GM12878 (cell line): ENCODE results near the gene CCDC186. TPM values are rescaled to one million over a fixed set of nuclear protein-coding genes. Genes with fewer than 3 reads are reported as not detected.

Experiments
- ATAC-seq: fragments of 200-7000 bp; cut with Tn5 transposase; 3 replicates; pipeline ENCODE4 v1.9.1; 2020; ENCODE audit warnings: mild to moderate bottlenecking, moderate library complexity
- BruUV-seq: library from RNA; stranded (reverse); fragments of 400-500 nt; replicated peaks from 2 replicates; lab custom pipeline; 2021; lab: Mats Ljungman, UMichigan
- CTCF ChIA-PET: fragments of 300-600 bp; sonication (Branson Sonifier 250); formaldehyde crosslinking; extraction: SDS; loops from one replicate; lab custom pipeline; 2021; ENCODE audit warnings: inconsistent platforms; lab: Yijun Ruan, JAX
- POLR2A ChIA-PET: fragments of 350-600 bp; formaldehyde crosslinking; extraction: SDS; loops from one replicate; lab custom pipeline; 2021; ENCODE audit warnings: inconsistent platforms; lab: Charles Lee
- RAD21 ChIA-PET: fragments of 300-600 bp; sonication (Branson Sonifier 250); formaldehyde crosslinking; loops from one replicate; lab custom pipeline; 2023; ENCODE audit warnings: antibody characterized with exemption; ENCODE audit not compliant: unreplicated experiment; lab: Charles Lee
- SMC1A ChIA-PET: fragments of 300-600 bp; sonication (Branson Sonifier 250); formaldehyde crosslinking; loops from one replicate; lab custom pipeline; 2023; ENCODE audit not compliant: unreplicated experiment, uncharacterized antibody; lab: Charles Lee
- DNase-seq: peaks from one replicate; pipeline ENCODE4 v3.0.0-alpha.2; 2011; ENCODE audit warnings: low read depth, low spot score
- FAIRE-seq: peaks from 3 replicates; lab custom pipeline; 2011; peaks lifted over from hg19 to GRCh38; lab: Jason Lieb, UNC
- H2AFZ ChIP-seq: 2 replicates; pipeline ENCODE4 v1.6.0; 2011; ENCODE audit warnings: low read depth, low read length, control low read depth; ENCODE audit not compliant: control insufficient read depth
- H3K27ac ChIP-seq: 2 replicates; pipeline ENCODE4 v1.5.1; 2011; ENCODE audit warnings: control low read depth; ENCODE audit not compliant: control insufficient read depth, insufficient read depth
- H3K27me3 ChIP-seq, 2 experiments: replicated peaks in 1 of 2; 2 replicates each; pipeline versions ENCODE4 v1.6.0 to v1.6.1; 2011; ENCODE audit warnings: low read length in 1 of 2; ENCODE audit not compliant: control insufficient read depth in 2 of 2, insufficient read depth in 2 of 2
- H3K36me3 ChIP-seq, 2 experiments: 2 replicates each; pipeline ENCODE4 v1.5.1; 2011; ENCODE audit warnings: low read length in 1 of 2; ENCODE audit not compliant: control insufficient read depth in 2 of 2, insufficient read depth in 2 of 2
- H3K4me1 ChIP-seq: 2 replicates; pipeline ENCODE4 v1.6.1; 2011; ENCODE audit warnings: mild to moderate bottlenecking, low read length, moderate library complexity, mixed read lengths; ENCODE audit not compliant: control insufficient read depth, insufficient read depth
- H3K4me2 ChIP-seq: 2 replicates; pipeline ENCODE4 v1.6.0; 2011; ENCODE audit warnings: control low read depth; ENCODE audit not compliant: control insufficient read depth, insufficient read depth
- H3K4me3 ChIP-seq: fragments of 200-600 bp; sonication (generic); 2 replicates; pipeline ENCODE4 v1.5.1; 2016
- H3K79me2 ChIP-seq: 2 replicates; pipeline ENCODE4 v1.6.0; 2011; ENCODE audit warnings: low read length; ENCODE audit not compliant: control insufficient read depth, insufficient read depth
- H3K9ac ChIP-seq: 2 replicates; pipeline ENCODE4 v1.8.0; 2011; ENCODE audit warnings: low read length, control low read depth, mixed read lengths; ENCODE audit not compliant: control insufficient read depth, insufficient read depth
- H3K9me3 ChIP-seq: replicated peaks from 3 replicates; pipeline ENCODE4 v1.5.1; 2011; ENCODE audit warnings: mild to moderate bottlenecking, low read length; ENCODE audit not compliant: control insufficient read depth, insufficient read depth
- H4K20me1 ChIP-seq: 2 replicates; pipeline ENCODE4 v1.6.0; 2011; ENCODE audit not compliant: control insufficient read depth, insufficient read depth
- ASH2L ChIP-seq: fragments of 300-600, 200-600 bp; sonication (generic); IDR thresholded peaks from 2 replicates; pipeline ENCODE4 v1.6.1; 2017; ENCODE audit warnings: low read depth, mild to moderate bottlenecking, borderline replicate concordance
- BMI1 ChIP-seq: fragments of 450-650 bp; IDR thresholded peaks from 2 replicates; pipeline ENCODE4 v1.6.1; 2016; ENCODE audit warnings: mild to moderate bottlenecking, moderate library complexity, borderline replicate concordance
- E2F8 ChIP-seq: fragments of 450-650 bp; IDR thresholded peaks from 2 replicates; pipeline ENCODE4 v1.6.1; 2018; ENCODE audit warnings: mild to moderate bottlenecking, low read depth, moderate library complexity; ENCODE audit not compliant: partially characterized antibody
- ETV6 ChIP-seq, 2 experiments: fragments of 450-650 bp in 1 of 2; IDR thresholded peaks in 1 of 2; conservative IDR thresholded peaks in 1 of 2; 2 replicates each; pipeline ENCODE4 v1.6.1; 2014; ENCODE audit warnings: antibody characterized with exemption in 1 of 2, borderline replicate concordance in 1 of 2, low read depth in 1 of 2, mild to moderate bottlenecking in 1 of 2, moderate library complexity in 1 of 2
- FOS ChIP-seq: IDR thresholded peaks from 3 replicates; pipeline ENCODE4 v1.6.1; 2011; ENCODE audit warnings: borderline replicate concordance; ENCODE audit not compliant: insufficient read length; ENCODE audit errors: extremely low read depth
- HDGF ChIP-seq: fragments of 450-650 bp; IDR thresholded peaks from 2 replicates; pipeline ENCODE4 v1.6.1; 2016; ENCODE audit warnings: antibody characterized with exemption
- PRDM15 ChIP-seq: fragments of 450-650 bp; formaldehyde crosslinking; IDR thresholded peaks from 2 replicates; pipeline ENCODE4 v1.4.0; 2020; ENCODE audit warnings: mild to moderate bottlenecking, moderate library complexity
- REST ChIP-seq: IDR thresholded peaks from 2 replicates; pipeline ENCODE4 v1.6.1; 2012; ENCODE audit warnings: mild to moderate bottlenecking, low read depth, low read length
- SIX5 ChIP-seq: IDR thresholded peaks from 2 replicates; pipeline ENCODE4 v1.6.1; 2011; ENCODE audit warnings: mild to moderate bottlenecking, low read depth, low read length, moderate library complexity; ENCODE audit not compliant: severe bottlenecking
- SPI1 ChIP-seq: IDR thresholded peaks from 2 replicates; pipeline ENCODE4 v1.6.1; 2011; ENCODE audit warnings: low read depth, mild to moderate bottlenecking, low read length, moderate library complexity, borderline replicate concordance; ENCODE audit not compliant: insufficient read depth
- ZNF274 ChIP-seq: IDR thresholded peaks from one replicate; pipeline ENCODE4 v1.8.0; 2011; ENCODE audit not compliant: insufficient read length, insufficient read depth
- WGBS: methylation state at CpG from one replicate; pipeline ENCODE4 v1.1.6; 2016; ENCODE audit warnings: low lambda C conversion rate; ENCODE audit not compliant: insufficient replicate concordance, insufficient coverage; ENCODE audit errors: missing lambda C conversion rate; 5-methylcytosine and 5-hydroxymethylcytosine counted together
- in situ Hi-C: fragments of 300-500 bp; cut with MboI; formaldehyde crosslinking; loops from 9 replicates; pipeline ENCODE4 v1.14.3; 2018; ENCODE audit warnings: mixed read lengths
- intact Hi-C: fragments of 100-400 bp; cut with micrococcal nuclease; formaldehyde crosslinking; loops from one replicate; pipeline ENCODE4 v1.14.2; 2022; ENCODE audit not compliant: unreplicated experiment
- polyA plus RNA-seq, 11 experiments: library from polyadenylated mRNA; depleted of rRNA in 4 of 11; unstranded in 6 of 11; stranded (reverse) in 5 of 11; fragments of >200 nt; fragmentation: Nextera tagmentation in 4 of 11; fragmentation: Illumina TruSeq in 1 of 11; extraction: Ambion mirVana in 4 of 11; extraction: Trizol in 1 of 11; gene quantifications; 1 replicate in 1 of 11; 2 replicates in 10 of 11; pipeline versions ENCODE4 v1.2.1 to v1.2.3, GENCODE V29; 2011 to 2016; ENCODE audit warnings: inconsistent platforms in 2 of 11, missing spikeins in 2 of 11, low read depth in 1 of 11
- total RNA-seq, 4 experiments: library from RNA; depleted of rRNA in 3 of 4; stranded (reverse); fragments of >200 nt in 3 of 4; fragmentation: Illumina TruSeq in 1 of 4; extraction: Trizol in 1 of 4; gene quantifications; 2 replicates each; pipeline versions ENCODE4 v1.2.1 to v1.2.3, GENCODE V29; 2013 to 2021

CCDC186 gene
- total and polyA plus RNA-seq, 10 of the 15 experiments (the other 5 are each of a cell fraction or from before 2014, with no cell fraction given): 3.5 to 13.1 (median 7.3) TPM

- intact Hi-C loops: no loop called here
- H4K20me1 ChIP-seq: no peaks in the 10 kb centered on the region
- in situ Hi-C loops: loop anchor here (25.0 kb wide), 1 partner anchor 248 kb away; no protein-coding TSS in a partner anchor
- H3K4me1 ChIP-seq: no peaks in the 10 kb centered on the region; the same call in 1 of the 2 replicates
- H3K4me2 ChIP-seq: no peak overlapping the region
- H2AFZ ChIP-seq: no peak overlapping the region
- H3K4me3 ChIP-seq: no peak overlapping the region
- ChIA-PET SMC1A (no interaction called here), CTCF (no interaction called here), RAD21 (interaction anchor here (1.0 kb wide), 1 partner anchor 317 kb away, joined by 3 read pairs; no protein-coding TSS in a partner anchor), POLR2A (no interaction called here)
- ATAC-seq: no peak
- H3K36me3 ChIP-seq: no peaks in the 10 kb centered on the region
- H3K79me2 ChIP-seq: no peaks in the 10 kb centered on the region
- peaks cover 0 to 3% of the 10 kb centered on the region in 2 experiments; a peak in 1 of 4 replicates for H3K27me3 ChIP-seq
- no peaks in the 10 kb centered on the region for H3K9me3 ChIP-seq
- H3K27ac ChIP-seq: no peak overlapping the region
- FAIRE-seq: no peak
- BruUV-seq: no TSS peak
- no peak for DNase-seq
- H3K9ac ChIP-seq: no peak overlapping the region
- TF ChIP-seq REST (no peak), HDGF (no peak), ETV6 (conservative IDR thresholded peaks at IDR 0.05 in 1 of 2, IDR thresholded peaks at IDR 0.05 in 1 of 2; ENCODE audit: borderline replicate concordance in 1 of 2, low read depth in 1 of 2) (no peak), ASH2L (no peak), SPI1 (no peak), SIX5 (no peak), E2F8 (no peak), FOS (no peak), PRDM15 (CRISPR knock-in tag) (no peak), ZNF274 (no peak), BMI1 (no peak)
- WGBS: 84% methylated on average over 8 of the region's 8 CpGs
These were observed 15.7 kb upstream of the CCDC186 start for GRCh38 chr10:114189700-114190099.
